Activated naive CD8-positive, alpha-beta T cell treated with anti-CD3 and anti-CD28 coated beads, Interleukin-2, amount 50 U/mL, for 24 hours (primary cell): Measurements from ENCODE around the gene TBL1X.
"Not testable (repeated sequence)": the region's sequence is repeated elsewhere in the genome, so short reads cannot be mapped to it uniquely, and the experiment has no call there.

Experiments
- ATAC-seq: fragments of 150-1000 bp; cut with Tn5 transposase; one replicate; pipeline ENCODE4 v1.10.0; 2021
- DNase-seq: peaks from one replicate; pipeline ENCODE4 v3.0.0; 2021
- H3K27ac Mint-ChIP-seq: one replicate; pipeline ENCODE4 v1.8.0; 2021; ENCODE audit warnings: mild to moderate bottlenecking, mixed read lengths
- H3K27me3 Mint-ChIP-seq: one replicate; pipeline ENCODE4 v1.8.0; 2021; ENCODE audit warnings: mixed read lengths
- H3K36me3 Mint-ChIP-seq: one replicate; pipeline ENCODE4 v1.8.0; 2021; ENCODE audit warnings: low read depth, mixed read lengths
- H3K4me1 Mint-ChIP-seq: one replicate; pipeline ENCODE4 v1.8.0; 2021; ENCODE audit warnings: mixed read lengths
- H3K4me3 Mint-ChIP-seq: one replicate; pipeline ENCODE4 v1.8.0; 2021; ENCODE audit warnings: mild to moderate bottlenecking, moderate library complexity, mixed read lengths
- H3K9me3 Mint-ChIP-seq: one replicate; pipeline ENCODE4 v1.8.0; 2021; ENCODE audit warnings: mixed read lengths

Gene TBL1X

GRCh38 chrX:9464435-9465371 is at the start of gene TBL1X:
TBL1X (plus strand) TSS chrX:9465058; CDS start chrX:9653587, 188,529 bp downstream.
- Mint-ChIP-seq H3K27ac (peak within 1 kb of the TSS; percentile 93), H3K9me3 (no peaks in the 10 kb centered on the region), H3K4me1 (peaks cover 50% of the 10 kb centered on the region), H3K27me3 (peaks cover 3% of the 10 kb centered on the region), H3K4me3 (peak within 1 kb of the TSS; percentile 81), H3K36me3 (peaks cover 7% of the 10 kb centered on the region)
- DNase-seq (peak; percentile 66), ATAC-seq (peak; percentile 26)

GRCh38 chrX:9416562-9417348 is 48.1 kb upstream of the TBL1X start:
- Mint-ChIP-seq H3K27me3 (no peaks in the 10 kb centered on the region), H3K9me3 (no peaks in the 10 kb centered on the region), H3K27ac (no peak overlapping the region), H3K36me3 (no peaks in the 10 kb centered on the region), H3K4me1 (peaks cover 3% of the 10 kb centered on the region), H3K4me3 (no peak overlapping the region)
- ATAC-seq (peak; percentile 65), DNase-seq (no peak)

DNA sequence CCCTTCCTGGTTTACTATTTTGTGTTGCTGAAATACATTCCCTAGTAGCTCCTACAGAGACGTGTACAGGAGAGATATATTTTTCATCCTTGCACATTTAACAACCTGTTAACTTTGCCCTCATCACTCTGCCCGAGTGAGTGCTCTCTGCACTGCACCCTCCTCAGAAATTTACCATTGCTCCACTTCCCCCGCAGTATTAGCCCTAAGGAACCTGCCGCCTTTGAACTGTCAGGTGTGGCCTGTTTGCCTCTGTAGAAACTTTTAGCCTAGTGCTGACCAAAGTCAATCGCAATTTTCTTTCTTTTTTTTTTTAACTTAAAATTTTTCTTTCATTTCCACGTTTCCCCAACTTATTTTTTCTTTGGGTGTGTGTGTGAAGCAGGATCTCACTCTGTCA is 46.6 kb upstream of the TBL1X start:
- DNase-seq (no peak), ATAC-seq (no peak)
- Mint-ChIP-seq H3K36me3 (no peaks in the 10 kb centered on the region), H3K27me3 (no peaks in the 10 kb centered on the region), H3K4me1 (peaks cover 3% of the 10 kb centered on the region), H3K27ac (no peak overlapping the region), H3K4me3 (no peak overlapping the region), H3K9me3 (no peaks in the 10 kb centered on the region)

GRCh38 chrX:9420275-9421265 is 44.3 kb upstream of the TBL1X start:
- Mint-ChIP-seq H3K9me3 (no peaks in the 10 kb centered on the region), H3K27ac (no peak overlapping the region), H3K36me3 (no peaks in the 10 kb centered on the region), H3K4me1 (peaks cover 3% of the 10 kb centered on the region), H3K27me3 (no peaks in the 10 kb centered on the region), H3K4me3 (no peak overlapping the region)
- no peak for ATAC-seq
- no peak for DNase-seq

- Mint-ChIP-seq H3K36me3 (no peaks in the 10 kb centered on the region), H3K4me1 (no peaks in the 10 kb centered on the region), H3K9me3 (no peaks in the 10 kb centered on the region), H3K27me3 (no peaks in the 10 kb centered on the region), H3K27ac (no peak overlapping the region), H3K4me3 (no peak overlapping the region)
- no peak for ATAC-seq
- DNase-seq: no peak
Measured at GRCh38 chrX:9429767-9430166, 35.1 kb upstream of the TBL1X start.

DNA sequence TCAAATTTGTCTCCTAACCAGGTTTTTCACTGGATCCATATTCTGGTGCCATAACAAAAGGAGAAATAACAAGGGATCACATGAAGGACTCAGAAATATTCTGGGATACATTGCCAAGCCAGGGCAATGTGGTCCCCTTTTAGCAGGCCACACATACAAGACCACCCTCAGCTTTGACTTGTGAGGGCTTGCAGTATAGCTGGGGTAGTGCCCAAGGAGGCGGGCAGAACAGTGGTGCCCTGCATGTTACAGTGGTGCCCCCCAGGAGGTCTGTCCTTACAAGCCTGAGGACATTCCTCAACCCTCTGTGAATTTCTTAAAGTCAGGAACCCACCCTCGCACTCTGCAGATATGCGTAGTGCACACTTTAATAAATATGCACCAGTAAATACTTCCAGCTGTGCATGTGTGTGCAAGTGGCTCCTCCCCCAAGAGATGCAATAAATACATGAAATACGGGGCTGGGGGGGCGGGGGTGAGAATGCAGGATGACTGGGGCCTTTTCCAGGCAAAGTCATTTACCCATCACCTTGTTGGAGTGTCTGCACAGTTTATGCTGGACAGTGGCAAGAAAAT is 34.4 kb upstream of the TBL1X start:
- H3K27ac Mint-ChIP-seq: no peak overlapping the region
- DNase-seq: no peak
- no peaks in the 10 kb centered on the region for H3K36me3 Mint-ChIP-seq
- no peaks in the 10 kb centered on the region for H3K4me1 Mint-ChIP-seq
- H3K4me3 Mint-ChIP-seq: no peak overlapping the region
- no peaks in the 10 kb centered on the region for H3K9me3 Mint-ChIP-seq
- no peak for ATAC-seq
- no peaks in the 10 kb centered on the region for H3K27me3 Mint-ChIP-seq

GRCh38 chrX:9431281-9431680 is 33.6 kb upstream of the TBL1X start:
- H3K4me1 Mint-ChIP-seq: no peaks in the 10 kb centered on the region

DNA sequence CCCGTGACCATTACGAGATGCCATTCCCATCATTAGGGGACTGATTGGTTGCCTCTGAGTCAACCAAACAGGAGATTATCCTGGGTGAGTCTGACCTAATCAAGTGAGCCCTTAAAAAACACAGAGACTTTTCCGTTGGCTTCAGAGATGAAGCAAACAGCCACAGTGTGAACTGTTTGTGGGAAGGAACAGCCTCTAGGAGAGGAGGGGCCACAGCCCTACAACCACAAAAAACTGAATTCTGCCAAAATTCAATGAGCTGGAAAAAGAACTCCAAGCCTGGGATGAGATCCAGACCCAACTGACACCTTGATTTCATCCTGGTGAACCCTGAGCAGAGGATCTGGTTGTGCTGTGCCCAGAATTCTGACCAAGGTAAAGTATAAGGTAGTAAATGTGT is 31.3 kb upstream of the TBL1X start:
- Mint-ChIP-seq H3K27ac (no peak overlapping the region), H3K4me1 (no peaks in the 10 kb centered on the region), H3K27me3 (no peaks in the 10 kb centered on the region), H3K9me3 (no peaks in the 10 kb centered on the region), H3K4me3 (no peak overlapping the region), H3K36me3 (no peaks in the 10 kb centered on the region)
- no peak for ATAC-seq
- no peak for DNase-seq

More at GRCh38 chrX:9431281-9431680, 33.6 kb upstream of the TBL1X start:
- H3K27ac Mint-ChIP-seq: no peak overlapping the region
- H3K4me3 Mint-ChIP-seq: no peak overlapping the region
- H3K9me3 Mint-ChIP-seq: no peaks in the 10 kb centered on the region
- H3K27me3 Mint-ChIP-seq: no peaks in the 10 kb centered on the region
- no peaks in the 10 kb centered on the region for H3K36me3 Mint-ChIP-seq
- DNase-seq (no peak), ATAC-seq (no peak)

DNA sequence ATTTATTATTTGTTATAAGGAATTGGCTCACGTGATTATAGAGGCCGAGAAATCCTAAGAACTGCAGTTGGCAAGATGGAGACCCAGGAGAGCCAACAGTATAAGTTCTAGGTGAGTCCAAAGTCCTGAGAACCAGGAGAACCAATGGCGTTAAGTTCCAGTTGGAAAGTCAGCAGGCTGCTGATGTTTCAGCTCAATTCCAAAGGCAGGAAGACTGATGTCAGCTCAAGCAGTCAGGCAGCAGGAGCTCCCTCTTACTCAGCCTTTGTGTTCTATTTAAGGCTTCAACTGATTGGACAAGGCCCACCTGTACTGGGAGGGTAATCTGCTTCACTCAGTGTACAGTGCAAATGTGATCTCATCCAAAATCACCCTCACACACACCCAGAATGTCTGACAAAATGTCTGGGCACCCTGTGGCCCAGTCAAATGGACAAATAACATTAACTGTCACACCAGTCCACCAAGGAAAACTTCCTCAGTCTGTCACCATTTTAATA is 30.8 kb upstream of the TBL1X start:
- Mint-ChIP-seq H3K9me3 (no peaks in the 10 kb centered on the region), H3K4me3 (no peak overlapping the region), H3K27me3 (no peaks in the 10 kb centered on the region), H3K36me3 (no peaks in the 10 kb centered on the region), H3K27ac (no peak overlapping the region), H3K4me1 (no peaks in the 10 kb centered on the region)
- ATAC-seq (no peak), DNase-seq (no peak)

DNA sequence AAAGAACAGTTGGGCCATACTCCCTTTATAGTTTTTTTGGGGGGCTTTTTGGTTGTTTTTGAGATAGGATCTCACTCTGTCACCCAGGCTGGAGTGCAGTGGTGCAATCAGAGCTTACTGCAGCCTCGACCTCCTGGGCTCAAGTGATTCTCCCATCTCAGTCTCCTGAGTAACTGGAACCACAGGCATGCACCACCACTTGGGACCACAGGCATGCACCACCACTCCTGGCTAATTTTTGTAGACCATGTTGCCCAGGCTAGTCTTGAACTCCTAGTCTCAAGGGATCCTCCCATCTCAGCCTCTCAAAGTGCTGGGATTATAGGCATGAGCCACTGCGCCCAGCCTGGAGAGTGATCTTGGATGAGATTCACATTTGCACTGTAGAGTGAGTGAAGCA is 29.8 kb upstream of the TBL1X start:
- not testable (repeated sequence) for H3K4me1 Mint-ChIP-seq, DNase-seq, H3K36me3 Mint-ChIP-seq, H3K27ac Mint-ChIP-seq, H3K27me3 Mint-ChIP-seq, H3K4me3 Mint-ChIP-seq, ATAC-seq, H3K9me3 Mint-ChIP-seq

DNA sequence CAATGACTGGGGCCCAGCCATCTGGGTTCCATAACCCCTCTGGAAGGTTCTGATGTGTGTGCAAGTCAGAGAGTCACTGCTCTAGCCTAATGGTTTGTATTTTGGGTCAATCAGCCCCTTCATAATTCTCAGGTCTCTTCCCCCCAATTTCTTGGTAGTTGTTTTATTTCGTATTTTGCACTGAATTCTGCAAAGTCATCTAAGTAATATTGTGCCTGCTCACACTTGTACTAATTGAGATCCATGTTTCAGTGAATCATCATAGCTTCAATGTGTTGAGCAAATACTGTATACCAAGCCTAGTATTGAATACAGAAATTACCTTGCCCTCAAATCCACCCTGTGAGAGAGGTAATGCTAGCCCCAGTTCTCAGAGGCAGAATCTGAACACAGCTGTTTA is 28.0 kb upstream of the TBL1X start:
- Mint-ChIP-seq H3K4me3 (no peak overlapping the region), H3K9me3 (no peaks in the 10 kb centered on the region), H3K36me3 (no peaks in the 10 kb centered on the region), H3K27me3 (no peaks in the 10 kb centered on the region), H3K27ac (no peak overlapping the region), H3K4me1 (peaks cover 11% of the 10 kb centered on the region)
- ATAC-seq: no peak
- DNase-seq: no peak

DNA sequence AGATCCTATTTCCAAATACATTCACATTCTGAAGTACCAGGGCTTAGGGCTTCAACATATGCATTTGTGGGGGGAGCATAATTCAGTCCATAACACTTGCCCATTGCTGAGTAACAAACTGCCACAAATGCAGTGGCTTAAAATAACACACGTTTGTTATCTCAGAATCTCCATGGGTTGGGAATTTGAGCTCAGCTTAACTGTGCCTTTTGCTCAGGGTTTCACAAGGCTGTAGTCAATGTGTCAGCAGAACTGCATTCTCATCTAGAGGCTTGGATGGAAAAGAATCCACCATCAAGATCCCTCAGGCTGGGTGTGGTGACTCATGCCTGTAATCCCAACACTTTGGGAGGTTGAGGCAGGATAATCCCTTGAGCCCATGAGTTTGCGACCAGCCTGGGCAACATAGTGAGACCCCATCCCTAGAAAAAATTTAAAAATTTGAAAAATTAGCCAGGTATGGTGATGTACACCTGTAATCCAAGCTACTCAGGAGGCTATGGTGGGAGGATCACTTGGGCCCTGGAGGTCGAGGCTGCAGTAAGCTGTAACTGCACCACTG is 25.8 kb upstream of the TBL1X start:
- no peak overlapping the region for H3K4me3 Mint-ChIP-seq
- H3K4me1 Mint-ChIP-seq: peaks cover 11% of the 10 kb centered on the region
- no peaks in the 10 kb centered on the region for H3K9me3 Mint-ChIP-seq
- ATAC-seq (no peak), DNase-seq (no peak)
- H3K27me3 Mint-ChIP-seq: no peaks in the 10 kb centered on the region
- H3K27ac Mint-ChIP-seq: no peak overlapping the region
- no peaks in the 10 kb centered on the region for H3K36me3 Mint-ChIP-seq

GRCh38 chrX:9440116-9440844 is 24.6 kb upstream of the TBL1X start:
- no peaks in the 10 kb centered on the region for H3K36me3 Mint-ChIP-seq
- ATAC-seq (no peak), DNase-seq (no peak)
- no peaks in the 10 kb centered on the region for H3K9me3 Mint-ChIP-seq
- H3K27ac Mint-ChIP-seq: peak overlapping the region; percentile 39
- H3K4me3 Mint-ChIP-seq: no peak overlapping the region
- H3K27me3 Mint-ChIP-seq: no peaks in the 10 kb centered on the region
- peaks cover 11% of the 10 kb centered on the region for H3K4me1 Mint-ChIP-seq
